CD4-positive, alpha-beta T cell (primary cell): Measurements from ENCODE around the gene MEF2A. TPM values are rescaled to one million over a fixed set of nuclear protein-coding genes. Genes with fewer than 3 reads are reported as not detected.
"Not testable (repeated sequence)": the region's sequence is repeated elsewhere in the genome, so short reads cannot be mapped to it uniquely, and the experiment has no call there.

ENCODE experiments used
- ATAC-seq: fragments of 200-7000 bp; cut with Tn5 transposase; one replicate; pipeline ENCODE4 v1.10.0; 2022; ENCODE audit warnings: mild to moderate bottlenecking; ENCODE audit not compliant: poor library complexity
- CTCF ChIA-PET: fragments of 350-600 bp; sonication (Branson Sonifier 250); formaldehyde crosslinking; loops from one replicate; lab custom pipeline; 2021; ENCODE audit warnings: antibody characterized with exemption, inconsistent platforms; lab: Charles Lee
- POLR2A ChIA-PET: fragments of 350-600 bp; sonication (Branson Sonifier 250); formaldehyde crosslinking; loops from one replicate; lab custom pipeline; 2021; ENCODE audit warnings: antibody characterized with exemption, inconsistent platforms; lab: Charles Lee
- DNase-seq, 14 experiments: peaks; one replicate each; pipeline ENCODE4 v3.0.0-alpha.2; 2013 to 2020; ENCODE audit warnings: mixed read lengths in 2 of 14
- H3K27ac ChIP-seq, 2 donors: one replicate each; pipeline versions ENCODE4 v1.5.1 to v1.7.0; 2013; ENCODE audit warnings: low read length in 2 of 2, low read depth in 1 of 2, mild to moderate bottlenecking in 1 of 2
- H3K27me3 ChIP-seq, 2 experiments: 1 replicate in 1 of 2; 2 replicates in 1 of 2; pipeline versions ENCODE4 v1.6.1 to v1.7.0; 2013; ENCODE audit warnings: low read length in 2 of 2, control low read depth in 1 of 2, mild to moderate bottlenecking in 1 of 2, moderate library complexity in 1 of 2; ENCODE audit not compliant: insufficient read depth in 2 of 2, control insufficient read depth in 1 of 2
- H3K36me3 ChIP-seq: one replicate; pipeline ENCODE4 v1.6.1; 2013; ENCODE audit warnings: low read length, control low read depth; ENCODE audit not compliant: insufficient read depth
- H3K4me1 ChIP-seq: one replicate; pipeline ENCODE4 v1.6.1; 2013; ENCODE audit warnings: low read length, control low read depth; ENCODE audit not compliant: insufficient read depth
- H3K4me3 ChIP-seq: one replicate; pipeline ENCODE4 v1.5.1; 2013; ENCODE audit warnings: mild to moderate bottlenecking, low read length, moderate library complexity
- H3K9me3 ChIP-seq, 2 experiments: 1 replicate in 1 of 2; 2 replicates in 1 of 2; pipeline versions ENCODE4 v1.6.1 to v1.7.0; 2013; ENCODE audit warnings: low read length in 2 of 2, mild to moderate bottlenecking in 2 of 2, control low read depth in 1 of 2, moderate library complexity in 1 of 2; ENCODE audit not compliant: control insufficient read depth in 1 of 2, insufficient read depth in 1 of 2
- H3K27ac Mint-ChIP-seq: one replicate; pipeline ENCODE4 v1.8.0; 2020; ENCODE audit warnings: mixed read lengths
- H3K27me3 Mint-ChIP-seq: one replicate; pipeline ENCODE4 v1.8.0; 2021; ENCODE audit warnings: mixed read lengths
- H3K36me3 Mint-ChIP-seq: one replicate; pipeline ENCODE4 v1.8.0; 2021; ENCODE audit warnings: low read depth, mixed read lengths
- H3K4me1 Mint-ChIP-seq: one replicate; pipeline ENCODE4 v1.8.0; 2021; ENCODE audit warnings: low read depth, mixed read lengths
- H3K4me3 Mint-ChIP-seq: one replicate; pipeline ENCODE4 v1.8.0; 2020; ENCODE audit warnings: mild to moderate bottlenecking, mixed read lengths
- H3K9me3 Mint-ChIP-seq: one replicate; pipeline ENCODE4 v1.8.0; 2020; ENCODE audit warnings: mixed read lengths
- CTCF ChIP-seq: fragments of 200-600 bp; IDR thresholded peaks from one replicate; pipeline ENCODE4 v1.8.0; 2022; ENCODE audit warnings: antibody characterized with exemption, mild to moderate bottlenecking
- intact Hi-C, 2 experiments: fragments of 100-400 bp; cut with DNase I in 1 of 2; cut with micrococcal nuclease in 1 of 2; formaldehyde crosslinking; loops; one replicate each; pipeline versions ENCODE4 v1.15.1 to v1.9.0; 2023 to 2025; cut with DNase I, micrococcal nuclease
- total RNA-seq, 174 experiments: library from RNA in 2 of 174; stranded (reverse) in 2 of 174; gene quantifications; one replicate each; pipeline ENCODE4 v1.2.3 and lab custom pipeline; 2021 to 2026

MEF2A gene
- total RNA-seq, 2 experiments from 2014 or later: 23.2 to 24.9 TPM

- DNase-seq: peak in 1 of 14 experiments; percentile 9
- peak overlapping the region; percentile 94 for H3K4me3 Mint-ChIP-seq
- H3K9me3 Mint-ChIP-seq: no peaks in the 10 kb centered on the region
Observed at GRCh38 chr15:99732751-99733267, 167.0 kb downstream of the MEF2A start.

GRCh38 chr15:99733268-99734039 is 167.7 kb downstream of the MEF2A start, which contains the start of gene LYSMD4:
Gene LYSMD4 (minus strand): TSS chr15:99733437. CDS start chr15:99731999, 1,438 bp downstream.
- peak within 1 kb of the TSS; percentile 80 for H3K4me3 ChIP-seq
- peaks cover 21% of the 10 kb centered on the region for H3K36me3 Mint-ChIP-seq
- intact Hi-C loops: loop anchor here (1.0 to 5.0 kb wide), 7 partner anchors 19 to 869 kb away; partner anchors contain the start of genes ASB7 (in 1 of the 2), LINS1 (in 1 of the 2), LRRC28 (in 1 of the 2) and MEF2A (in 1 of the 2)

More at GRCh38 chr15:99732751-99733267, 167.0 kb downstream of the MEF2A start:
- H3K4me1 Mint-ChIP-seq: peaks cover 28% of the 10 kb centered on the region
- H3K27me3 ChIP-seq: no peaks in the 10 kb centered on the region
- TF ChIP-seq CTCF: no peak
- peak overlapping the region; percentile 83 for H3K27ac Mint-ChIP-seq
- H3K27ac ChIP-seq: peak overlapping the region in 1 of 2 donors; percentile 64
- ATAC-seq: peak; percentile 10
- H3K36me3 Mint-ChIP-seq: peaks cover 28% of the 10 kb centered on the region
- H3K27me3 Mint-ChIP-seq: no peaks in the 10 kb centered on the region
- H3K4me3 ChIP-seq: peak overlapping the region; percentile 80
- ChIA-PET CTCF (interaction anchor here (5.8 kb wide), 1 partner anchor 29 kb away, joined by 29 read pairs; no protein-coding TSS in a partner anchor), POLR2A (interaction anchor here (0.8 to 2.9 kb wide), 23 partner anchors 8 to 1081 kb away, joined by 3 to 23 read pairs (median 4); partner anchors contain the start of genes ASB7, LINS1, LRRC28 and MEF2A)
- peaks cover 0 to 4% of the 10 kb centered on the region in 2 experiments for H3K9me3 ChIP-seq
- intact Hi-C loops: loop anchor here (1.0 to 5.0 kb wide), 5 partner anchors 22 to 614 kb away; partner anchors contain the start of genes LRRC28 (in 1 of the 2) and MEF2A (in 1 of the 2)
- H3K36me3 ChIP-seq: peaks cover 17% of the 10 kb centered on the region
- H3K4me1 ChIP-seq: peaks cover 16% of the 10 kb centered on the region

GRCh38 chr15:99734040-99734291 is 168.2 kb downstream of the MEF2A start:
- Mint-ChIP-seq H3K4me3 (peak overlapping the region; percentile 82), H3K36me3 (peaks cover 16% of the 10 kb centered on the region), H3K4me1 (peaks cover 28% of the 10 kb centered on the region), H3K27ac (peak overlapping the region; percentile 94)
- Histone ChIP-seq H3K4me3 (peak overlapping the region; percentile 54), H3K27ac (peak overlapping the region; percentile 81 to 85), H3K4me1 (peaks cover 16% of the 10 kb centered on the region)
- ATAC-seq, DNase-seq, H3K9me3 ChIP-seq, H3K27me3 ChIP-seq, H3K9me3 Mint-ChIP-seq, H3K36me3 ChIP-seq, H3K27me3 Mint-ChIP-seq: not testable (repeated sequence)
- CTCF ChIA-PET: interaction anchor here (1.4 to 5.8 kb wide), 2 partner anchors 22 to 30 kb away, joined by 4 to 29 read pairs; no protein-coding TSS in a partner anchor
- POLR2A ChIA-PET: interaction anchor here (0.9 to 2.9 kb wide), 10 partner anchors 15 to 1086 kb away, joined by 3 to 23 read pairs (median 8); partner anchors contain the start of genes IGF1R, LRRC28 and MEF2A
- intact Hi-C loops: loop anchor here in 1 of 2 experiments (2.0 to 5.0 kb wide), 4 partner anchors 19 to 869 kb away; partner anchors contain the start of genes ASB7 and LINS1

More at GRCh38 chr15:99733268-99734039, 167.7 kb downstream of the MEF2A start, which contains the start of gene LYSMD4:
- no peak for TF ChIP-seq CTCF
- ChIA-PET CTCF (interaction anchor here (1.4 to 5.8 kb wide), 2 partner anchors 23 to 30 kb away, joined by 4 to 29 read pairs; no protein-coding TSS in a partner anchor), POLR2A (interaction anchor here (0.8 to 2.9 kb wide), 25 partner anchors 8 to 1085 kb away, joined by 3 to 23 read pairs (median 4); partner anchors contain the start of genes ASB7, IGF1R, LINS1 and LRRC28)
- peak; percentile 98 for ATAC-seq
- Histone ChIP-seq H3K27me3 (no peaks in the 10 kb centered on the region), H3K36me3 (peaks cover 12% of the 10 kb centered on the region), H3K9me3 (peaks cover 0 to 4% of the 10 kb centered on the region in 2 experiments), H3K27ac (peak within 1 kb of the TSS; percentile 81 to 85), H3K4me1 (peaks cover 16% of the 10 kb centered on the region)
- Mint-ChIP-seq H3K4me1 (peaks cover 28% of the 10 kb centered on the region), H3K9me3 (no peaks in the 10 kb centered on the region), H3K4me3 (peak within 1 kb of the TSS; percentile 94), H3K27me3 (no peaks in the 10 kb centered on the region), H3K27ac (peak within 1 kb of the TSS; percentile 94)
- DNase-seq: peak; percentile 97 to 99 (median 98)
